GM12878 (cell line): Measurements from ENCODE around the gene RSPH1. TPM values are rescaled to one million over a fixed set of nuclear protein-coding genes. Genes with fewer than 3 reads are reported as not detected.

Source experiments
- CBFB ChIP-seq: IDR thresholded peaks from 2 replicates; pipeline ENCODE4 v1.6.1; 2016; ENCODE audit warnings: antibody characterized with exemption, low read depth
- CHD2 ChIP-seq: IDR thresholded peaks from 2 replicates; pipeline ENCODE4 v1.6.1; 2011; ENCODE audit warnings: low read depth, low read length, improper control_type of control experiment, borderline replicate concordance
- CHD4 ChIP-seq: fragments of 200-600 bp; sonication (generic); IDR thresholded peaks from 2 replicates; pipeline ENCODE4 v1.6.1; 2016; ENCODE audit warnings: mild to moderate bottlenecking
- MYC ChIP-seq: IDR thresholded peaks from 2 replicates; pipeline ENCODE4 v1.6.1; 2011; ENCODE audit warnings: mild to moderate bottlenecking, low read length, moderate library complexity, inconsistent platforms; ENCODE audit not compliant: insufficient read depth, insufficient replicate concordance, insufficient read length, severe bottlenecking
- RAD21 ChIP-seq: IDR thresholded peaks from 2 replicates; pipeline ENCODE4 v1.6.1; 2011; ENCODE audit warnings: mild to moderate bottlenecking, low read depth, low read length, moderate library complexity; ENCODE audit not compliant: insufficient read depth
- RELA ChIP-seq: fragments of 450-650 bp; IDR thresholded peaks from 2 replicates; pipeline ENCODE4 v1.8.0; 2014; ENCODE audit warnings: borderline replicate concordance; ENCODE audit not compliant: partially characterized antibody
- RFX5 ChIP-seq: IDR thresholded peaks from 2 replicates; pipeline ENCODE4 v1.6.1; 2011; ENCODE audit warnings: low read depth, low read length, improper control_type of control experiment
- SMAD1 ChIP-seq: fragments of 450-650 bp; IDR thresholded peaks from 2 replicates; pipeline ENCODE4 v1.6.1; 2018; ENCODE audit warnings: mild to moderate bottlenecking, low read depth; ENCODE audit not compliant: partially characterized antibody
- SREBF1 ChIP-seq: IDR thresholded peaks from 2 replicates; pipeline ENCODE4 v1.6.1; 2012; ENCODE audit warnings: mild to moderate bottlenecking, low read length
- ZNF622 ChIP-seq: fragments of 450-650 bp; IDR thresholded peaks from 2 replicates; pipeline ENCODE4 v1.6.1; 2017; ENCODE audit warnings: mild to moderate bottlenecking, inconsistent platforms
- polyA plus RNA-seq, 11 experiments: library from polyadenylated mRNA; depleted of rRNA in 4 of 11; unstranded in 6 of 11; stranded (reverse) in 5 of 11; fragments of >200 nt; fragmentation: Nextera tagmentation in 4 of 11; fragmentation: Illumina TruSeq in 1 of 11; extraction: Ambion mirVana in 4 of 11; extraction: Trizol in 1 of 11; gene quantifications; 1 replicate in 1 of 11; 2 replicates in 10 of 11; pipeline versions ENCODE4 v1.2.1 to v1.2.3, GENCODE V29; 2011 to 2016; ENCODE audit warnings: inconsistent platforms in 2 of 11, missing spikeins in 2 of 11, low read depth in 1 of 11
- total RNA-seq, 4 experiments: library from RNA; depleted of rRNA in 3 of 4; stranded (reverse); fragments of >200 nt in 3 of 4; fragmentation: Illumina TruSeq in 1 of 4; extraction: Trizol in 1 of 4; gene quantifications; 2 replicates each; pipeline versions ENCODE4 v1.2.1 to v1.2.3, GENCODE V29; 2013 to 2021
- TF ChIP-seq, protein P1 (sequence below): fragments of 450-650 bp; formaldehyde crosslinking; IDR thresholded peaks from 2 replicates; pipeline ENCODE4 v1.4.0; 2022; ENCODE audit warnings: mild to moderate bottlenecking, moderate library complexity

RSPH1 gene
- total and polyA plus RNA-seq, 10 of the 15 experiments (the other 5 are each of a cell fraction or from before 2014, with no cell fraction given), result 0.11 to 1.4 (median 0.38) TPM

DNA sequence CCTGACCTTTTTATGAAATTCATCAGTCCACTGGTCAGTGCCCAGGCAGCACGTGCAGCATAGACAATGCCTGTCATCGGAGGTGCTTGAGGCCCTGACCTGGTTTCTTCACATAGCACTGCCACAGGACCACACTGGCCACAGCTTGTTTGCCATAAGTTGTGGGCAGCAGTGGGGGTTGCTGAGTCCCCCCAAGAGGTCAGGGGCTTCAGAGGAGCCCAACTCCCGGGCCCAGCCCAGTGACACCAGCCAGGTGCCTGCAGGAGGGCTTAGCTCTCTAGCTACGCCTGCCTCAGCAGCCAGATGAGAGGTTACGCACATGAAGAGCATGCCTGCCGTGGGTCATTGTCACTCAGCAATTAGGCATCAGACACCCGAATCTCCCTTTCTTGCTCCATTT is 50.7 kb downstream of the RSPH1 start (continued):
- TF ChIP-seq, protein P1, sequence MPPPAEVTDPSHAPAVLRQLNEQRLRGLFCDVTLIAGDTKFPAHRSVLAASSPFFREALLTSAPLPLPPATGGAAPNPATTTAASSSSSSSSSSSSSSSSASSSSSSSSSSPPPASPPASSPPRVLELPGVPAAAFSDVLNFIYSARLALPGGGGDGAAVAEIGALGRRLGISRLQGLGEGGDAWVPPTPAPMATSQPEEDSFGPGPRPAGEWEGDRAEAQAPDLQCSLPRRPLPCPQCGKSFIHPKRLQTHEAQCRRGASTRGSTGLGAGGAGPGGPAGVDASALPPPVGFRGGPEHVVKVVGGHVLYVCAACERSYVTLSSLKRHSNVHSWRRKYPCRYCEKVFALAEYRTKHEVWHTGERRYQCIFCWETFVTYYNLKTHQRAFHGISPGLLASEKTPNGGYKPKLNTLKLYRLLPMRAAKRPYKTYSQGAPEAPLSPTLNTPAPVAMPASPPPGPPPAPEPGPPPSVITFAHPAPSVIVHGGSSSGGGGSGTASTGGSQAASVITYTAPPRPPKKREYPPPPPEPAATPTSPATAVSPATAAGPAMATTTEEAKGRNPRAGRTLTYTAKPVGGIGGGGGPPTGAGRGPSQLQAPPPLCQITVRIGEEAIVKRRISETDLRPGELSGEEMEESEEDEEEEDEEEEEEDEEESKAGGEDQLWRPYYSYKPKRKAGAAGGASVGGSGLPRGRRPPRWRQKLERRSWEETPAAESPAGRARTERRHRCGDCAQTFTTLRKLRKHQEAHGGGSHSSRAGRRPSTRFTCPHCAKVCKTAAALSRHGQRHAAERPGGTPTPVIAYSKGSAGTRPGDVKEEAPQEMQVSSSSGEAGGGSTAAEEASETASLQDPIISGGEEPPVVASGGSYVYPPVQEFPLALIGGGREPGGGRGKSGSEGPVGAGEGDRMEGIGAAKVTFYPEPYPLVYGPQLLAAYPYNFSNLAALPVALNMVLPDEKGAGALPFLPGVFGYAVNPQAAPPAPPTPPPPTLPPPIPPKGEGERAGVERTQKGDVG, result no peak
- TF ChIP-seq SREBF1 (no peak), RELA (no peak), RAD21 (no peak), RFX5 (no peak), ZNF622 (no peak), CHD4 (no peak), CHD2 (no peak), SMAD1 (no peak), CBFB (no peak), MYC (no peak)
